SK-N-SH treated with all-trans-retinoic acid at 6 μM for 48 hours (cell line): ENCODE data around the gene TJP2.

ENCODE experiments used
- ATAC-seq: fragments of 200-7000 bp; cut with Tn5 transposase; 3 replicates; pipeline ENCODE4 v1.9.1; 2020; ENCODE audit warnings: mild to moderate bottlenecking, moderate library complexity
- ARNTL ChIP-seq: fragments of 450-650 bp; formaldehyde crosslinking; IDR thresholded peaks from 2 replicates; pipeline ENCODE4 v1.5.0; 2020; ENCODE audit warnings: low read depth, mild to moderate bottlenecking, moderate library complexity, borderline replicate concordance
- CSDC2 ChIP-seq: fragments of 250-450 bp; sonication (Bioruptor Pico); IDR thresholded peaks from 2 replicates; pipeline ENCODE4 v1.5.0; 2020; ENCODE audit warnings: mild to moderate bottlenecking, moderate library complexity
- ESRRG ChIP-seq: fragments of 250-450 bp; sonication (Bioruptor Pico); IDR thresholded peaks from 2 replicates; pipeline ENCODE4 v1.6.1; 2021; ENCODE audit warnings: mild to moderate bottlenecking
- ISL1 ChIP-seq: fragments of 250-450 bp; sonication (Bioruptor Pico); IDR thresholded peaks from 2 replicates; pipeline ENCODE4 v2.1.2; 2022; ENCODE audit warnings: mild to moderate bottlenecking, moderate library complexity
- PATZ1 ChIP-seq: fragments of 250-450 bp; sonication (Bioruptor Pico); IDR thresholded peaks from 2 replicates; pipeline ENCODE4 v1.8.0; 2020; ENCODE audit warnings: mild to moderate bottlenecking, moderate library complexity, borderline replicate concordance
- POU6F1 ChIP-seq: fragments of 250-450 bp; sonication (Bioruptor Pico); IDR thresholded peaks from 2 replicates; pipeline ENCODE4 v1.8.0; 2021; ENCODE audit warnings: low read depth, mild to moderate bottlenecking, moderate library complexity, borderline replicate concordance
- SNAI2 ChIP-seq: fragments of 250-450 bp; sonication (Bioruptor Pico); IDR thresholded peaks from 2 replicates; pipeline ENCODE4 v1.5.0; 2020; ENCODE audit warnings: mild to moderate bottlenecking, moderate library complexity
- TCF4 ChIP-seq: fragments of 250-450 bp; sonication (Bioruptor Pico); IDR thresholded peaks from 2 replicates; pipeline ENCODE4 v1.8.0; 2021; ENCODE audit warnings: mild to moderate bottlenecking, moderate library complexity, borderline replicate concordance
- TOX ChIP-seq: fragments of 250-450 bp; sonication (Bioruptor Pico); IDR thresholded peaks from 2 replicates; pipeline ENCODE4 v1.8.0; 2021; ENCODE audit warnings: mild to moderate bottlenecking, moderate library complexity, borderline replicate concordance
- TSHZ2 ChIP-seq: fragments of 250-450 bp; sonication (Bioruptor Pico); IDR thresholded peaks from 2 replicates; pipeline ENCODE4 v1.5.0; 2020; ENCODE audit warnings: mild to moderate bottlenecking, moderate library complexity
- ZFP30 ChIP-seq: fragments of 450-650 bp; formaldehyde crosslinking; IDR thresholded peaks from 2 replicates; pipeline ENCODE4 v1.5.0; 2022; ENCODE audit warnings: mild to moderate bottlenecking, moderate library complexity
- ZNF70 ChIP-seq: fragments of 450-650 bp; formaldehyde crosslinking; IDR thresholded peaks from 2 replicates; pipeline ENCODE4 v1.5.0; 2020; ENCODE audit warnings: mild to moderate bottlenecking, moderate library complexity
- TF ChIP-seq, protein P1 (sequence below): fragments of 250-450 bp; sonication (Bioruptor Pico); IDR thresholded peaks from 2 replicates; pipeline ENCODE4 v1.5.1; 2020; ENCODE audit warnings: low read depth, mild to moderate bottlenecking, moderate library complexity

TJP2 gene

DNA sequence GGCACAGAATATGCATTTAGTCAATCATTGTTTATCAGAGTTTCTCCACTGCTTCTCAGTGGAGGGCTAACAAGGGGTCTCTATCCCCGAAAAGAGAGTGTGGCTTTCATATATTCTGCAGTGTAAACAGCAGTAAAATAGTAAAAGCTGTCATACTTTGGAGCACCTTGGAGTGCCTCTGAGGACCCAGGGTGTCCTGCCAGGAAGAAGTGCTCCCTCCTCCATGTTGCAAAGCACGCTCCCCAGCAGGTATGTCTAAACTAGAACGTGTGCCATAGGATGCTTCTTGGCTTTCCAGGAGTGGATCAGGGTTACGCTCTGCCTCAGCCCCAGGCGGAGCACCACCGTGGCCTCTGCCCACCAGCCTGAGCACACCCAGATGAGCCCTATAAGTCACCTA is 8.5 kb upstream of the TJP2 start (continued):
- TF ChIP-seq TCF4, result no peak
- TF ChIP-seq CSDC2 (CRISPR knock-in tag), result no peak
- no peak for TF ChIP-seq TSHZ2 (CRISPR knock-in tag)
- TF ChIP-seq, all 23 proteins: peak for 0

GRCh38 chr9:69168709-69169217 is 5.3 kb upstream of the TJP2 start:
- no peak for ATAC-seq
- TF ChIP-seq ZFP30 (CRISPR knock-in tag) (no peak), SNAI2 (no peak)
- TF ChIP-seq, all 23 proteins: peak for 0

DNA sequence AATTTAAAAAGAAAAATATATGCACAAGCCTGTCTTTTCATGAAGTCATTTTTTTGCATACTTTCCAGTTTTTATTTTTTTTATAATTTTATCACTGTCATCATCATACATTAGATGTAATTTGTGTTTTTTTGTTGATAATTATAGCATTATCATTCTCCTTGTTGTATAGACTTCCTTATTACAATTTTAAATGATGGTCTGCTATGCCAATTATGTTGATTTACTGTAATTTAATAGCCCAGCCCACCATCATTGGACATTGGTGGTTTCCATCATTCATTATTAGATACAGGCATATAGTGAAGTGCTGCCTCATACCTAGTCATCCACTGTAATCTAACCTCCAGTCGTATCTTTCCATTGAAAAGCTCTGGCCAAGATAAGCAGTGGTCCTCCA is 3.8 kb upstream of the TJP2 start:
- TF ChIP-seq SNAI2 (peak; percentile 62; the same call in 1 of the 2 replicates), ISL1 (CRISPR knock-in tag) (peak; percentile 84), PATZ1 (CRISPR knock-in tag) (no peak), TSHZ2 (CRISPR knock-in tag) (0 out of 2 replicates have a peak, but pooled peaks have one; percentile 11), TCF4 (0 out of 2 replicates have a peak, but pooled peaks have one; percentile 40)
- no peak for ATAC-seq

- TF ChIP-seq ISL1 (CRISPR knock-in tag), result peak; percentile 31; the same call in 1 of the 2 replicates
- TF ChIP-seq ESRRG, result no peak
- peak; percentile 26 for ATAC-seq
Observed at GRCh38 chr9:69171049-69171448, 3.0 kb upstream of the TJP2 start.

DNA sequence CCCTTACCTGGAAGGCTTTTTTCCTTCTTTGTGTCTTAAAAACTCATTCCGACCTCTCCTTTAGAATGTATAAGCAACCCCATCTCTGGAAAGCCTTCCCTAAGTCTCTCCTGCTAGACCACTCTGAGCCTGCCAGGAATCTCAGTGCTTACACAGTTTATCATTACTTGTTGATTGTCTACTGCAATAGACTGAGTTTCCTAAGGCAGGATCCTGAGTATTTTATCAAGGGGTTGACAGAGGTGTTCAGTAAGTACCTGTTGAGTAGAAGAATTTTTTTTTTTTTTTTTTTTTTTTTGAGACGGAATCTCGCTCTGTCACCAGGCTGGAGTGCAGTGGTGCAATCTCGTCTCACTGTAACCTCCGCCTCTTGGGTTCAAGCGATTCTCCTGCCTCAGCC is 2.6 kb upstream of the TJP2 start:
- TF ChIP-seq ZNF70 (CRISPR knock-in tag) (no peak), CSDC2 (CRISPR knock-in tag) (no peak), ARNTL (CRISPR knock-in tag) (no peak), ZFP30 (CRISPR knock-in tag) (no peak), TOX (no peak), POU6F1 (no peak), ESRRG (no peak), PATZ1 (CRISPR knock-in tag) (no peak)
- TF ChIP-seq, protein P1, sequence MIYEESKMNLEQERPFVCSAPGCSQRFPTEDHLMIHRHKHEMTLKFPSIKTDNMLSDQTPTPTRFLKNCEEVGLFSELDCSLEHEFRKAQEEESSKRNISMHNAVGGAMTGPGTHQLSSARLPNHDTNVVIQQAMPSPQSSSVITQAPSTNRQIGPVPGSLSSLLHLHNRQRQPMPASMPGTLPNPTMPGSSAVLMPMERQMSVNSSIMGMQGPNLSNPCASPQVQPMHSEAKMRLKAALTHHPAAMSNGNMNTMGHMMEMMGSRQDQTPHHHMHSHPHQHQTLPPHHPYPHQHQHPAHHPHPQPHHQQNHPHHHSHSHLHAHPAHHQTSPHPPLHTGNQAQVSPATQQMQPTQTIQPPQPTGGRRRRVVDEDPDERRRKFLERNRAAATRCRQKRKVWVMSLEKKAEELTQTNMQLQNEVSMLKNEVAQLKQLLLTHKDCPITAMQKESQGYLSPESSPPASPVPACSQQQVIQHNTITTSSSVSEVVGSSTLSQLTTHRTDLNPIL (CRISPR knock-in tag), result no peak
- no peak for ATAC-seq
